Trophoblast cell (in vitro differentiated cells and primary cell): ENCODE results near the gene MYO5B.
"Not testable (repeated sequence)": the region's sequence is repeated elsewhere in the genome, so short reads cannot be mapped to it uniquely, and the experiment has no call there.

ENCODE experiments used
- DNase-seq, 2 donors: peaks; one replicate each; pipeline ENCODE4 v3.0.0-alpha.2; 2016
- H2AFZ ChIP-seq: 2 replicates; pipeline ENCODE4 v1.6.1; 2013; ENCODE audit warnings: low read length, moderate library complexity, mild to moderate bottlenecking; ENCODE audit not compliant: insufficient read depth, poor library complexity
- H2AK5ac ChIP-seq: 2 replicates; pipeline ENCODE4 v1.6.1; 2013; ENCODE audit warnings: mild to moderate bottlenecking, low read length
- H2BK120ac ChIP-seq: 2 replicates; pipeline ENCODE4 v1.6.1; 2013; ENCODE audit warnings: low read length, mild to moderate bottlenecking, moderate library complexity; ENCODE audit not compliant: insufficient read depth, poor library complexity
- H2BK12ac ChIP-seq: 2 replicates; pipeline ENCODE4 v1.6.1; 2013; ENCODE audit warnings: mild to moderate bottlenecking, low read length, moderate library complexity
- H2BK5ac ChIP-seq: 2 replicates; pipeline ENCODE4 v1.6.1; 2013; ENCODE audit warnings: low read length, low read depth, moderate library complexity, mild to moderate bottlenecking; ENCODE audit not compliant: poor library complexity
- H3K14ac ChIP-seq: 2 replicates; pipeline ENCODE4 v1.6.1; 2013; ENCODE audit warnings: mild to moderate bottlenecking, low read length
- H3K18ac ChIP-seq: 2 replicates; pipeline ENCODE4 v1.6.1; 2013; ENCODE audit warnings: mild to moderate bottlenecking, low read length
- H3K23ac ChIP-seq: 2 replicates; pipeline ENCODE4 v1.6.1; 2013; ENCODE audit warnings: low read length
- H3K27ac ChIP-seq: 2 replicates; pipeline ENCODE4 v1.5.1; 2013; ENCODE audit warnings: low read depth, mild to moderate bottlenecking, inconsistent platforms, low read length, moderate library complexity
- H3K27me3 ChIP-seq: 2 replicates; pipeline ENCODE4 v1.6.1; 2013; ENCODE audit warnings: inconsistent platforms, mild to moderate bottlenecking, low read length, moderate library complexity; ENCODE audit not compliant: insufficient read depth
- H3K36me3 ChIP-seq, 2 experiments: 1 replicate in 1 of 2; 2 replicates in 1 of 2; pipeline ENCODE4 v1.6.1; 2013; ENCODE audit warnings: low read length in 2 of 2, mild to moderate bottlenecking in 2 of 2, moderate library complexity in 1 of 2; ENCODE audit not compliant: insufficient read depth in 2 of 2, control insufficient read depth in 1 of 2
- H3K4ac ChIP-seq: 2 replicates; pipeline ENCODE4 v1.6.1; 2013; ENCODE audit warnings: low read depth, mild to moderate bottlenecking, low read length, moderate library complexity
- H3K4me1 ChIP-seq, 2 experiments: 1 replicate in 1 of 2; 2 replicates in 1 of 2; pipeline ENCODE4 v1.6.1; 2013; ENCODE audit warnings: low read length in 2 of 2, mild to moderate bottlenecking in 2 of 2, moderate library complexity in 1 of 2; ENCODE audit not compliant: insufficient read depth in 2 of 2, control insufficient read depth in 1 of 2
- H3K4me2 ChIP-seq: 2 replicates; pipeline ENCODE4 v1.6.1; 2013; ENCODE audit warnings: inconsistent platforms, mild to moderate bottlenecking, low read length, moderate library complexity
- H3K4me3 ChIP-seq: 2 replicates; pipeline ENCODE4 v1.5.1; 2013; ENCODE audit warnings: mild to moderate bottlenecking, low read depth, low read length, inconsistent platforms
- H3K79me1 ChIP-seq: one replicate; pipeline ENCODE4 v1.6.1; 2013; ENCODE audit warnings: low read length
- H3K79me2 ChIP-seq: 2 replicates; pipeline ENCODE4 v1.6.1; 2013; ENCODE audit warnings: low read length, mild to moderate bottlenecking; ENCODE audit not compliant: control insufficient read depth, insufficient read depth, poor library complexity
- H3K9ac ChIP-seq: 2 replicates; pipeline ENCODE4 v1.6.1; 2013; ENCODE audit warnings: mild to moderate bottlenecking, low read length
- H3K9me3 ChIP-seq: 2 replicates; pipeline ENCODE4 v1.6.1; 2013; ENCODE audit warnings: low read depth, mild to moderate bottlenecking, control low read depth, inconsistent platforms, low read length; ENCODE audit not compliant: insufficient read depth
- H4K12ac ChIP-seq: 2 replicates; pipeline ENCODE4 v1.6.1; 2013; ENCODE audit warnings: low read depth, mild to moderate bottlenecking, low read length, moderate library complexity
- H4K8ac ChIP-seq: 2 replicates; pipeline ENCODE4 v1.6.1; 2013; ENCODE audit warnings: low read depth, mild to moderate bottlenecking, low read length, moderate library complexity
- H4K91ac ChIP-seq: one replicate; pipeline ENCODE4 v1.6.1; 2013; ENCODE audit warnings: low read depth, mild to moderate bottlenecking, low read length, moderate library complexity
- WGBS: extraction: QIAGEN DNeasy Blood & Tissue Kit; methylation state at CpG from one replicate; pipeline ENCODE4 v1.1.7; 2013; ENCODE audit warnings: missing lambda C conversion rate; ENCODE audit not compliant: insufficient read length, insufficient coverage; ENCODE audit errors: extremely low coverage; 5-methylcytosine and 5-hydroxymethylcytosine counted together

The MYO5B gene

DNA sequence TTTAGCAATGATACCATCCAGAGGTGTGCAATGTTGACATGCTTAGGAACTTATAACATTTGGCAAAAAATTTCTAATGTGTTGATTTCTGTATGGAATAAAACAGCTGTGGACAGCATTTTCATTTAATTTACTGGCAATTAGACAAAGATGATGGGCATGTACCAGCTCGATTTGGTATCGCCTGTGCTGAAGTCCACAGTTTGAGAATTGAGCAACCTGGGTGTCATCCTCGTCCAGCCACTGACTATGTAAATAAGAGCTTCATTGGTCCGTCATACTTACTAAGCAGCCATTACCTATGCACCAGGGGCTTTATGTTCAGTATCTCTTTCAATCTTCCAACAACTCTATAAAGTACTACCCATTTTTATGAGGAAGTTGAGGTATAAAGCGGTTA, 357.1 kb downstream of the MYO5B start:
- Histone ChIP-seq H3K27me3 (no peaks in the 10 kb centered on the region), H3K14ac (no peak overlapping the region), H4K12ac (no peak overlapping the region), H2AFZ (no peak overlapping the region), H2AK5ac (no peak overlapping the region), H3K9me3 (peaks cover 2% of the 10 kb centered on the region), H3K36me3 (peaks cover 11 to 25% of the 10 kb centered on the region in 2 experiments), H4K91ac (no peak overlapping the region), H3K4ac (no peak overlapping the region), H3K4me1 (peaks cover 0 to 2% of the 10 kb centered on the region in 2 experiments), H3K4me3 (no peak overlapping the region), H3K27ac (no peak overlapping the region), H2BK120ac (no peak overlapping the region), H3K18ac (no peak overlapping the region), H3K79me2 (no peaks in the 10 kb centered on the region), H3K23ac (no peak overlapping the region), H3K9ac (no peak overlapping the region), H2BK12ac (no peak overlapping the region), H4K8ac (no peak overlapping the region), H3K4me2 (no peak overlapping the region), H3K79me1 (no peaks in the 10 kb centered on the region), H2BK5ac (no peak overlapping the region)
- no CpG with 5 or more reads among the region's 5 CpGs for WGBS
- DNase-seq = peak in 1 of 2 donors; percentile 35

DNA sequence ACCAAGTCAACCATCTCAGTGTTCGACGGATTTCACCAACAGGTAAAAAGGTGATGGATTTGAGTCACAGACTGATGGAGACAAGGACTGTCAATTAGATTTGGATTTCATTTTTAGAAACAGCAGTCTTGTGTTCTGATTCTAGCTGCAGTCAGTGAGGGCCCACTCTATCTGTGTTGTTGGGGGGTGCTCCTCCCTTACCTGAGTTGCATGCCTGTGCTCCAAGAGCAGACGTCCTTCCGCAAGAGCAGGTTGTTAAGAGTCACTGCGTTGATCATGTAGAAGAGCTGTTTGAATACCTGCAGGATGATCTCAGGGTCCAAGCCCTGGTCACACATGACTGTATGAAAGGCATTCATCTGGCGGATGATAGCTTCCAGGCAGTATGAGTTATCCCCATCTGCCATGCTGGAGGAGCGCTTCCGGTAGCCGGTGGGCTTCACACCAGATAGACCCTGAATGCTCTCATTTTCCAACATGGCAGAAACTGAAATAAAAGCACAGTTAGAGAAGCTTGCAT, 357.6 kb downstream of the MYO5B start:
- DNase-seq = peak in 1 of 2 donors; percentile 7
- H2BK12ac ChIP-seq, H3K9me3 ChIP-seq, H3K27ac ChIP-seq, H3K4me1 ChIP-seq, H4K91ac ChIP-seq, H3K18ac ChIP-seq, H4K8ac ChIP-seq, H4K12ac ChIP-seq, H3K79me2 ChIP-seq, H3K4ac ChIP-seq, H3K79me1 ChIP-seq, H2AFZ ChIP-seq, H3K27me3 ChIP-seq, H2AK5ac ChIP-seq, H3K9ac ChIP-seq, H2BK5ac ChIP-seq, H3K23ac ChIP-seq, H3K14ac ChIP-seq, H2BK120ac ChIP-seq, H3K4me2 ChIP-seq, H3K4me3 ChIP-seq: not testable (repeated sequence)
- no CpG with 5 or more reads among the region's 9 CpGs for WGBS
- H3K36me3 ChIP-seq = peaks cover 11 to 25% of the 10 kb centered on the region in 2 experiments

DNA sequence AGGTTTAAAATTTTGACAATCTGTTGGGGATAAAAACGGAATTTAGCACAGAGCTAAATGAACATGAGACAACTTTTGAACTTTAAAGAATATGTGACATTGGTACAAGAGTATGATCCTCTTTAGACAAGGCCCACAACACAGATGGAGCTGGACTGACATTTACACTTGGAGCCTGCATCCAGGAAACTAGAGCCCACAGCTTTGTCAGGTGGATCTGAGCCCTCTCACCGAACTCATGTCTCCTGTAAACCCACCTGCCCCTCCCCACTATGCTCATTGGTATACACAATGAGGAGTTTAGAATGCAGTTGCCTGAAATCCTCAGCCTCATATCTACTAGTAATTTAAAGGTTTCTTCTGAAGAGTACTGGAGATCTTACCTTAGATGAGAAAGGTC, 359.5 kb downstream of the MYO5B start:
- no CpG with 5 or more reads among the region's 2 CpGs for WGBS
- Histone ChIP-seq H4K8ac (no peak overlapping the region), H3K18ac (no peak overlapping the region), H3K9ac (no peak overlapping the region), H3K36me3 (peaks cover 8 to 15% of the 10 kb centered on the region in 2 experiments), H3K23ac (peak overlapping the region; percentile 21), H3K79me2 (no peaks in the 10 kb centered on the region), H3K14ac (no peak overlapping the region), H4K12ac (no peak overlapping the region), H2BK120ac (no peak overlapping the region), H3K9me3 (no peaks in the 10 kb centered on the region), H3K4ac (no peak overlapping the region), H3K4me2 (no peak overlapping the region), H3K4me3 (no peak overlapping the region), H2AFZ (no peak overlapping the region), H3K4me1 (peaks cover 0 to 2% of the 10 kb centered on the region in 2 experiments), H4K91ac (no peak overlapping the region), H2BK12ac (no peak overlapping the region), H3K27me3 (no peaks in the 10 kb centered on the region), H2AK5ac (no peak overlapping the region), H3K79me1 (no peaks in the 10 kb centered on the region), H2BK5ac (no peak overlapping the region), H3K27ac (no peak overlapping the region)
- no peak for DNase-seq

DNA sequence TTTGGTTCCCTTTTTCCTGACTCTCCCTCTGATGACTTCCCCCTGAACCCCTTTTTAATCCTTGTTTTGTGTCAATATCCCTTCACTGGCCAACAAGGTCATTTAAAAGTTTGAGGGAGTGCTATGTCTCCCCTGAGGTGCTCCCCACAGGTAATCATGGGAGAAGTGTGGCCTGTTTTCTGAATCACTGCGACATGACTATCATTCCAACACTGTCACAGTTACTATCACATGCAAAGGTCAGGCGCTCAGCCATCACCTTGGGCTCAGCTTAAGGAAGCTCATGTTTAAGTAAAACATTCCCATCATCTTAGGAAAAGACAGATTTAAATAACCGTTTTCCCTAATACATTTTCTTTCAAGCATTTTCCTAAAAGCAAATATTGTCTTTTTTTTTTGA, 360.7 kb downstream of the MYO5B start:
- Histone ChIP-seq H3K4ac (no peak overlapping the region), H3K79me2 (no peaks in the 10 kb centered on the region), H3K4me1 (peaks cover 0 to 2% of the 10 kb centered on the region in 2 experiments), H3K9ac (no peak overlapping the region), H4K12ac (no peak overlapping the region), H2AK5ac (no peak overlapping the region), H3K18ac (no peak overlapping the region), H3K27me3 (no peaks in the 10 kb centered on the region), H2AFZ (no peak overlapping the region), H4K91ac (no peak overlapping the region), H3K14ac (no peak overlapping the region), H2BK5ac (no peak overlapping the region), H3K4me3 (no peak overlapping the region), H2BK120ac (no peak overlapping the region), H2BK12ac (no peak overlapping the region), H3K23ac (no peak overlapping the region), H3K27ac (no peak overlapping the region), H3K79me1 (no peaks in the 10 kb centered on the region), H3K4me2 (no peak overlapping the region), H4K8ac (no peak overlapping the region), H3K9me3 (no peaks in the 10 kb centered on the region), H3K36me3 (peaks cover 8 to 13% of the 10 kb centered on the region in 2 experiments)
- WGBS = no CpG with 5 or more reads among the region's 3 CpGs
- peak; percentile 34 to 59 for DNase-seq
